MCF 10A (cell line): ENCODE data around the gene ADARB1. TPM values are rescaled to one million over a fixed set of nuclear protein-coding genes. Genes with fewer than 3 reads are reported as not detected.

Experiments used
- BruUV-seq: library from RNA; stranded (reverse); fragments of 400-500 nt; replicated peaks from 2 replicates; lab custom pipeline; 2021; lab: Mats Ljungman, UMichigan
- CTCF ChIA-PET: fragments of 300-600 bp; sonication (Branson Sonifier 250); formaldehyde crosslinking; extraction: SDS; loops from one replicate; lab custom pipeline; 2021; ENCODE audit warnings: antibody characterized with exemption, inconsistent platforms; lab: Yijun Ruan, JAX
- POLR2A ChIA-PET: fragments of 300-600, 350-650 bp; sonication (Branson Sonifier 250); formaldehyde crosslinking; extraction: SDS; loops from one replicate; lab custom pipeline; 2020; ENCODE audit warnings: antibody characterized with exemption, inconsistent platforms; lab: Yijun Ruan, JAX
- DNase-seq: peaks from one replicate; pipeline ENCODE4 v3.0.0-alpha.2; 2018; ENCODE audit not compliant: unreplicated experiment
- H3K27ac Mint-ChIP-seq: one replicate; pipeline ENCODE4 v1.8.0; 2022; ENCODE audit warnings: mild to moderate bottlenecking, low read depth, mixed read lengths; ENCODE audit not compliant: unreplicated experiment
- H3K27me3 Mint-ChIP-seq: one replicate; pipeline ENCODE4 v1.8.0; 2022; ENCODE audit warnings: mixed read lengths; ENCODE audit not compliant: insufficient read depth, unreplicated experiment
- H3K36me3 Mint-ChIP-seq: one replicate; pipeline ENCODE4 v1.8.0; 2022; ENCODE audit warnings: mild to moderate bottlenecking, moderate library complexity, mixed read lengths; ENCODE audit not compliant: insufficient read depth, unreplicated experiment
- H3K4me1 Mint-ChIP-seq: one replicate; pipeline ENCODE4 v1.8.0; 2022; ENCODE audit warnings: mixed read lengths; ENCODE audit not compliant: insufficient read depth, unreplicated experiment
- H3K4me3 Mint-ChIP-seq: one replicate; pipeline ENCODE4 v1.8.0; 2022; ENCODE audit warnings: mild to moderate bottlenecking, moderate library complexity, mixed read lengths; ENCODE audit not compliant: unreplicated experiment
- H3K9me3 Mint-ChIP-seq: one replicate; pipeline ENCODE4 v1.8.0; 2022; ENCODE audit warnings: mixed read lengths; ENCODE audit not compliant: unreplicated experiment
- intact Hi-C: fragments of 100-400 bp; cut with micrococcal nuclease; formaldehyde crosslinking; loops from 2 replicates; pipeline ENCODE4 v1.14.1; 2022
- total RNA-seq: library from RNA; stranded (reverse); gene quantifications from 2 replicates; pipeline ENCODE4 v1.2.3, GENCODE V29; 2022
- TF ChIP-seq, protein P1 (sequence below): fragments of 200-600 bp; IDR thresholded peaks from one replicate; pipeline ENCODE4 v1.8.0; 2022; ENCODE audit warnings: antibody characterized with exemption, mild to moderate bottlenecking; ENCODE audit not compliant: unreplicated experiment

ADARB1 gene
- total RNA-seq, 1 experiment from 2014 or later, result 19.4 TPM

DNA sequence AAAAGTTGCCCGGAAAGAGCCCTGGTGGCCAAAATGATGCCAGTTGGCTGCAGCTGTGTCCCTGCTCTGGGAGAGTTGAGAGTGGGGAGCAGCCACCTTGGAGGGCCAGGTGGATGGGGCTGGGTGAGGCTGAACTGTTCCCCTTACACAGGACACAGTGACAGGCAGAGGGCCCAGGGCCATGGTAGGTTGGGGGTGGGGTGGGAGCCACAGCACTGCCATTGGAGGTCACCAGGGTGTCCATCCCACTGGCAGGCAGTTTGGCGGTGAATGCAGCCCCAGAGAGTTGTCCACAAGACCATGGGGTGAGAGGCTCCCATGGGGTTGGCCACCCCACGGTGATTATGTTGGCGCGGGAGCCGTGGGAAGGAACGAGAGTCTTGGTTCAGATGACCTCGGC is 125.7 kb downstream of the ADARB1 start:
- H3K27ac Mint-ChIP-seq, result no peak overlapping the region
- TF ChIP-seq, protein P1, sequence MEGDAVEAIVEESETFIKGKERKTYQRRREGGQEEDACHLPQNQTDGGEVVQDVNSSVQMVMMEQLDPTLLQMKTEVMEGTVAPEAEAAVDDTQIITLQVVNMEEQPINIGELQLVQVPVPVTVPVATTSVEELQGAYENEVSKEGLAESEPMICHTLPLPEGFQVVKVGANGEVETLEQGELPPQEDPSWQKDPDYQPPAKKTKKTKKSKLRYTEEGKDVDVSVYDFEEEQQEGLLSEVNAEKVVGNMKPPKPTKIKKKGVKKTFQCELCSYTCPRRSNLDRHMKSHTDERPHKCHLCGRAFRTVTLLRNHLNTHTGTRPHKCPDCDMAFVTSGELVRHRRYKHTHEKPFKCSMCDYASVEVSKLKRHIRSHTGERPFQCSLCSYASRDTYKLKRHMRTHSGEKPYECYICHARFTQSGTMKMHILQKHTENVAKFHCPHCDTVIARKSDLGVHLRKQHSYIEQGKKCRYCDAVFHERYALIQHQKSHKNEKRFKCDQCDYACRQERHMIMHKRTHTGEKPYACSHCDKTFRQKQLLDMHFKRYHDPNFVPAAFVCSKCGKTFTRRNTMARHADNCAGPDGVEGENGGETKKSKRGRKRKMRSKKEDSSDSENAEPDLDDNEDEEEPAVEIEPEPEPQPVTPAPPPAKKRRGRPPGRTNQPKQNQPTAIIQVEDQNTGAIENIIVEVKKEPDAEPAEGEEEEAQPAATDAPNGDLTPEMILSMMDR, result no peak
- DNase-seq, result no peak
- intact Hi-C loops, result no loop called here
- H3K36me3 Mint-ChIP-seq, result peaks cover 19% of the 10 kb centered on the region
- POLR2A ChIA-PET, result no interaction called here
- no peak overlapping the region for H3K4me3 Mint-ChIP-seq
- no peaks in the 10 kb centered on the region for H3K4me1 Mint-ChIP-seq
- no peaks in the 10 kb centered on the region for H3K27me3 Mint-ChIP-seq
- no peaks in the 10 kb centered on the region for H3K9me3 Mint-ChIP-seq
- CTCF ChIA-PET, result no interaction called here
- BruUV-seq, result no TSS peak

DNA sequence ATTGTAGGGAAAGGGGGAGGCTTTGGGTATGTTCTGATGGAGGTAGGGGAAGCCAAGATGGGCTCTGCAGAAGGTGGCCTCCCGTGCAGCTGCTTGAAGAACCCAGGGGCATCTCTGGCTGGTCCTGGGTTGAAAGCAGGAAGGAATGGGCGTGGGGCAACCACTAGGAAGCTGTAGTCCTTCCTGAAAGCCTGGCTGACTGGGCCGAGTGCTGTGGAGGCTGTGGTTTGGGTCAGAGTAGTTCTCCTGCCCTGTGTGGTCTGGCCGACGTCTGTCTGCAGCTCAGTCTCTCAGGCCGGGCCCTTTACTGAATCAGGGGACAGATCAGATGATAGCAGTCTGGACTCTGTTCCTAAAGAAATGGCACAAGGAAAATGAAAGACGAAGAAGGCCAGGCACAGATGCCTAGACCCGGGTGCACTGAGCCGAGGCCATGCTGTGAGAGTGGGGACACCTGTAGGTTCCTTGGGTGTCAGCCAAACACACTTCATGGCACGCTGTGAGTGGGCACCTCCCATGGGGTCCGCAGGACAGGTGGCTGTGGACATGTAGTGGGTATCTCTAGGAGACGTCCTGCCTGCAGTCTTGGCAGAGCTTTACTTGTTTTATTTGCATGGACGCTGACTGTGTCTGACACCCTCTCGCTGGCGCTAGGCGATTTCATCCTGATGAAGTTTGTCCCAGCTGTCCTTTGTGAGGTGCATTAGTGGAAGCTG is 126.4 kb downstream of the ADARB1 start:
- H3K9me3 Mint-ChIP-seq, result no peaks in the 10 kb centered on the region
- BruUV-seq, result no TSS peak
- ChIA-PET POLR2A (no interaction called here), CTCF (no interaction called here)
- peaks cover 19% of the 10 kb centered on the region for H3K36me3 Mint-ChIP-seq
- intact Hi-C loops, result no loop called here
- no peak for DNase-seq
- no peak overlapping the region for H3K4me3 Mint-ChIP-seq
- H3K27ac Mint-ChIP-seq, result no peak overlapping the region
- no peaks in the 10 kb centered on the region for H3K27me3 Mint-ChIP-seq
- TF ChIP-seq, protein P1, result no peak
- no peaks in the 10 kb centered on the region for H3K4me1 Mint-ChIP-seq

DNA sequence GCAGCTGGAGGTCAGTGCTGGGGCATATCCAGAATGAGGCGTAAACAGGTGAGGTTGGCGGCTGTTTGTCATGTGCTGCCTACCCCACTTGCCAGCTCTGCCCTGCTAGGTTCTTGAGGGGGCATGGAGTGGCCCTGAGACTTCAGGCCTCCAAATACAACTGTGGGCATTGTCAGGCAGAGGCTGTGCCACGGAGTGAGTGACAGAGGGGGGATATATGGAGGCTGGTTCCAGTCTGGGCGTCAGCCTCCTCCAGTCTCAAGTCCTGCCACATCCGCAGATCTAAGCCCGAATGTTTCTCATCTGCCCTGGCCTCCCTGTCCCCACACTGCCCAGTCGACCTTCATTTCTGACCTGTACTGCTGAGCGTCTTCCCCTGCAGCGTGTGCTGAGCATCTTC is 128.0 kb downstream of the ADARB1 start:
- H3K4me1 Mint-ChIP-seq, result no peaks in the 10 kb centered on the region
- no peaks in the 10 kb centered on the region for H3K27me3 Mint-ChIP-seq
- DNase-seq, result no peak
- ChIA-PET POLR2A (no interaction called here), CTCF (no interaction called here)
- TF ChIP-seq, protein P1, result no peak
- no TSS peak for BruUV-seq
- intact Hi-C loops, result no loop called here
- no peak overlapping the region for H3K4me3 Mint-ChIP-seq
- H3K36me3 Mint-ChIP-seq, result peaks cover 25% of the 10 kb centered on the region
- H3K27ac Mint-ChIP-seq, result no peak overlapping the region
- no peaks in the 10 kb centered on the region for H3K9me3 Mint-ChIP-seq

DNA sequence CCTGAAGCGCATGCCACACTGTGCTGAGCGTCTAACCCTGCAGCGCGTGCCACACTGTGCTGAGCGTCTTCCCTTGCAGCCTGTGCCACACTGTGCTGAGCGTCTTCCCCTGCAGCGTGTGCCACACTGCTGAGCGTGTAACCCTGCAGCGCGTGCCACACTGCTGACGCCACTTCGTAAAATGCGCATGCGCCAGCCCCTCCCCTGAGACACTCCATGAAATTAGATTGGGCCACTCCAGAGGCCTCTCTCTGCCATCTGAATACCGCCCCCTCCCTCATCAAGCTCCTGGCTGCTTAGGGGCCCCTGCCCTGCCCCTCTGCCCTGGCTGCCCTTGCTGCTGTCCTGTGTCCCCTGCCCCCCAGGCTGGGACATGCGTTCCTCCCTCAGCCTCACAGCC is 128.5 kb downstream of the ADARB1 start:
- intact Hi-C loops, result no loop called here
- peaks cover 23% of the 10 kb centered on the region for H3K36me3 Mint-ChIP-seq

More for the DNA sequence above, 128.5 kb downstream of the ADARB1 start:
- Mint-ChIP-seq H3K4me3 (no peak overlapping the region), H3K4me1 (no peaks in the 10 kb centered on the region), H3K27me3 (no peaks in the 10 kb centered on the region), H3K27ac (no peak overlapping the region), H3K9me3 (no peaks in the 10 kb centered on the region)
- no TSS peak for BruUV-seq
- DNase-seq, result no peak
- TF ChIP-seq, protein P1, result no peak
- ChIA-PET POLR2A (no interaction called here), CTCF (no interaction called here)
